HEK293 (cell line): ENCODE results near the gene TTLL11.

Experiments
- CTCF ChIA-PET: fragments of 350-600 bp; formaldehyde crosslinking; extraction: SDS; loops from one replicate; lab custom pipeline; 2021; ENCODE audit warnings: antibody characterized with exemption; lab: Yijun Ruan, JAX
- POLR2A ChIA-PET: fragments of 300-600 bp; formaldehyde crosslinking; extraction: SDS; loops from one replicate; lab custom pipeline; 2020; ENCODE audit warnings: antibody characterized with exemption, inconsistent platforms; lab: Yijun Ruan, JAX
- H3K27ac ChIP-seq: fragments of 200-500 bp; sonication (Bioruptor generic); 2 replicates; pipeline ENCODE4 v1.5.1; 2014; ENCODE audit warnings: low read depth, low read length, control low read depth, inconsistent platforms; ENCODE audit errors: extremely low read depth
- H3K36me3 ChIP-seq, 2 experiments: fragments of 200-500 bp in 1 of 2; sonication (Bioruptor generic) in 1 of 2; 1 replicate in 1 of 2; 2 replicates in 1 of 2; pipeline ENCODE4 v1.5.1; 2014 to 2017; ENCODE audit warnings: inconsistent platforms in 2 of 2, low read length in 2 of 2; ENCODE audit not compliant: control insufficient read depth in 2 of 2, insufficient read depth in 1 of 2
- H3K4me1 ChIP-seq: fragments of 200-500 bp; sonication (Bioruptor generic); 2 replicates; pipeline ENCODE4 v1.5.1; 2014; ENCODE audit warnings: mild to moderate bottlenecking, low read length, inconsistent platforms; ENCODE audit not compliant: control insufficient read depth, insufficient read depth
- H3K4me3 ChIP-seq: 2 replicates; pipeline ENCODE4 v1.5.1; 2011; ENCODE audit warnings: low read depth, mild to moderate bottlenecking, control low read depth, low read length, moderate library complexity
- H3K9me3 ChIP-seq: fragments of 200-500 bp; sonication (Bioruptor generic); 2 replicates; pipeline ENCODE4 v1.5.1; 2014; ENCODE audit warnings: low read depth, low read length, inconsistent platforms; ENCODE audit not compliant: control insufficient read depth, insufficient read depth
- BCL11B ChIP-seq: fragments of 450-650 bp; formaldehyde crosslinking; IDR thresholded peaks from 2 replicates; pipeline ENCODE4 v1.5.1; 2016; ENCODE audit warnings: low read depth, missing biosample characterization, missing genetic modification characterization
- MZF1 ChIP-seq: fragments of 450-650 bp; formaldehyde crosslinking; IDR thresholded peaks from 2 replicates; pipeline ENCODE4 v1.5.1; 2017; ENCODE audit warnings: missing biosample characterization, missing genetic modification characterization, borderline replicate concordance
- SCRT2 ChIP-seq: fragments of 450-650 bp; formaldehyde crosslinking; IDR thresholded peaks from 2 replicates; pipeline ENCODE4 v1.5.1; 2016; ENCODE audit warnings: missing biosample characterization, missing genetic modification characterization
- WT1 ChIP-seq: fragments of 450-650 bp; formaldehyde crosslinking; IDR thresholded peaks from 2 replicates; pipeline ENCODE4 v1.5.1; 2016; ENCODE audit warnings: missing biosample characterization, missing genetic modification characterization
- ZBTB17 ChIP-seq: fragments of 450-650 bp; formaldehyde crosslinking; IDR thresholded peaks from 2 replicates; pipeline ENCODE4 v1.5.1; 2016; ENCODE audit warnings: missing biosample characterization, missing genetic modification characterization
- ZFP37 ChIP-seq: fragments of 450-650 bp; formaldehyde crosslinking; IDR thresholded peaks from 2 replicates; pipeline ENCODE4 v1.5.1; 2016; ENCODE audit warnings: missing biosample characterization, missing genetic modification characterization
- ZNF112 ChIP-seq: fragments of 450-650 bp; formaldehyde crosslinking; IDR thresholded peaks from 2 replicates; pipeline ENCODE4 v1.5.0; 2017; ENCODE audit warnings: missing biosample characterization, missing genetic modification characterization
- ZNF169 ChIP-seq: fragments of 450-650 bp; formaldehyde crosslinking; IDR thresholded peaks from 2 replicates; pipeline ENCODE4 v1.5.1; 2016; ENCODE audit warnings: missing biosample characterization, missing genetic modification characterization
- ZNF19 ChIP-seq: fragments of 450-650 bp; formaldehyde crosslinking; IDR thresholded peaks from 2 replicates; pipeline ENCODE4; 2016; ENCODE audit warnings: missing biosample characterization, missing genetic modification characterization, low read depth
- ZNF223 ChIP-seq: fragments of 450-650 bp; formaldehyde crosslinking; IDR thresholded peaks from 2 replicates; pipeline ENCODE4 v1.5.1; 2016; ENCODE audit warnings: missing biosample characterization, missing genetic modification characterization
- ZNF24 ChIP-seq: fragments of 450-650 bp; formaldehyde crosslinking; IDR thresholded peaks from 2 replicates; pipeline ENCODE4 v1.5.1; 2016; ENCODE audit warnings: missing biosample characterization, missing genetic modification characterization
- ZNF248 ChIP-seq: fragments of 450-650 bp; formaldehyde crosslinking; IDR thresholded peaks from 2 replicates; pipeline ENCODE4 v1.5.1; 2017; ENCODE audit warnings: missing biosample characterization, missing genetic modification characterization
- ZNF585B ChIP-seq: fragments of 450-650 bp; formaldehyde crosslinking; IDR thresholded peaks from 2 replicates; pipeline ENCODE4 v1.5.1; 2016; ENCODE audit warnings: missing biosample characterization, missing genetic modification characterization
- ZNF600 ChIP-seq: fragments of 450-650 bp; formaldehyde crosslinking; IDR thresholded peaks from 2 replicates; pipeline ENCODE4 v1.5.1; 2016; ENCODE audit warnings: missing biosample characterization, missing genetic modification characterization
- ZNF654 ChIP-seq: fragments of 450-650 bp; formaldehyde crosslinking; IDR thresholded peaks from 2 replicates; pipeline ENCODE4 v1.5.1; 2016; ENCODE audit warnings: low read depth, missing biosample characterization, missing genetic modification characterization
- ZNF660 ChIP-seq: fragments of 450-650 bp; IDR thresholded peaks from 2 replicates; pipeline ENCODE4 v1.5.1; 2018; ENCODE audit warnings: missing biosample characterization, mild to moderate bottlenecking, missing genetic modification characterization
- ZNF670 ChIP-seq: fragments of 450-650 bp; formaldehyde crosslinking; IDR thresholded peaks from 2 replicates; pipeline ENCODE4 v1.5.1; 2016; ENCODE audit warnings: missing biosample characterization, missing genetic modification characterization, low read depth
- ZNF776 ChIP-seq: fragments of 450-650 bp; formaldehyde crosslinking; IDR thresholded peaks from 2 replicates; pipeline ENCODE4 v1.5.0; 2017; ENCODE audit warnings: missing biosample characterization, missing genetic modification characterization, borderline replicate concordance
- ZNF777 ChIP-seq: fragments of 450-650 bp; formaldehyde crosslinking; IDR thresholded peaks from 2 replicates; pipeline ENCODE4 v1.5.1; 2017; ENCODE audit warnings: missing biosample characterization, missing genetic modification characterization, borderline replicate concordance
- ZNF785 ChIP-seq: fragments of 450-650 bp; formaldehyde crosslinking; IDR thresholded peaks from 2 replicates; pipeline ENCODE4 v1.5.1; 2016; ENCODE audit warnings: missing biosample characterization, missing genetic modification characterization
- ZNF791 ChIP-seq: fragments of 450-650 bp; formaldehyde crosslinking; IDR thresholded peaks from 2 replicates; pipeline ENCODE4 v1.5.1; 2016; ENCODE audit warnings: missing biosample characterization, missing genetic modification characterization
- ZNF830 ChIP-seq: fragments of 450-650 bp; IDR thresholded peaks from 2 replicates; pipeline ENCODE4 v1.5.0; 2018; ENCODE audit warnings: missing biosample characterization, missing genetic modification characterization, low read depth, mild to moderate bottlenecking, moderate library complexity
- ZSCAN30 ChIP-seq: fragments of 450-650 bp; IDR thresholded peaks from 2 replicates; pipeline ENCODE4 v1.5.1; 2018; ENCODE audit warnings: missing biosample characterization, mild to moderate bottlenecking, missing genetic modification characterization, moderate library complexity
- TF ChIP-seq, protein P1 (sequence below): fragments of 450-650 bp; formaldehyde crosslinking; IDR thresholded peaks from 2 replicates; pipeline ENCODE4 v1.5.1; 2017; ENCODE audit warnings: missing biosample characterization, missing genetic modification characterization
- TF ChIP-seq, protein P2 (sequence below): fragments of 450-650 bp; formaldehyde crosslinking; IDR thresholded peaks from 2 replicates; pipeline ENCODE4 v1.5.1; 2016; ENCODE audit warnings: missing biosample characterization, missing genetic modification characterization
- TF ChIP-seq, protein P3 (sequence below): fragments of 450-650 bp; formaldehyde crosslinking; IDR thresholded peaks from 2 replicates; pipeline ENCODE4 v1.5.1; 2016; ENCODE audit warnings: missing biosample characterization, missing genetic modification characterization
- TF ChIP-seq, protein P4 (sequence below): fragments of 450-650 bp; formaldehyde crosslinking; IDR thresholded peaks from 2 replicates; pipeline ENCODE4 v1.5.1; 2016; ENCODE audit warnings: missing biosample characterization, missing genetic modification characterization

The TTLL11 gene

DNA sequence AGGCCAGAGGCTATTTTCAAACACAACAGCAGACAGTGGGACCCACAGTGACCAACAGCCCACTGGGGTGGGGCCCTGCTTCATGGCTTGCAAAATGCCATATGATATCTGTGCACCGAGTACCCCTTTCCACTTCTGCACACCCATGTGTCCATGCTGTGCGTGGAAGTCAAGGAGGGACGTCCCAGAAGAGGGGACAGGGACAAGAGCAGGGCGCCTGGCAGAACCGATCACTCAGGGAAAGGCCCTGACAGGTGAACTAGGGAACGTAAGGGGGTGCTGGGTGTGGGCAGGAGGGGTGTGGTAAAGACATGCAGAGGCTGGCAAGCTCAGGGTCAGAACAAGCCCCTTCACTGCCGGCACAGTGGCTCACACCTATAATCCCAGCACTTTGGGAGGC, 7.6 kb upstream of the TTLL11 start:
- Histone ChIP-seq H3K9me3 (no peaks in the 10 kb centered on the region), H3K36me3 (no peaks in the 10 kb centered on the region), H3K27ac (no peak overlapping the region), H3K4me1 (no peaks in the 10 kb centered on the region), H3K4me3 (no peak overlapping the region)
- POLR2A ChIA-PET = no interaction called here
- CTCF ChIA-PET = interaction anchor here (0.6 to 4.3 kb wide), 6 partner anchors 16 to 355 kb away, joined by 3 to 59 read pairs (median 3); no protein-coding TSS in a partner anchor
- TF ChIP-seq ZNF670 (tag by site-specific recombination) = no peak
- no peak for TF ChIP-seq ZNF785 (tag by site-specific recombination)
- TF ChIP-seq ZNF660 (tag by site-specific recombination) = no peak
- no peak for TF ChIP-seq ZNF223 (tag by site-specific recombination)
- no peak for TF ChIP-seq SCRT2
- no peak for TF ChIP-seq WT1 (tag by site-specific recombination)
- no peak for TF ChIP-seq ZNF791 (tag by site-specific recombination)
- no peak for TF ChIP-seq ZNF19 (tag by site-specific recombination)
- TF ChIP-seq ZNF777 (tag by site-specific recombination) = no peak
- TF ChIP-seq ZNF169 (tag by site-specific recombination) = no peak
- TF ChIP-seq ZNF830 (tag by site-specific recombination) = no peak
- TF ChIP-seq BCL11B = no peak

DNA sequence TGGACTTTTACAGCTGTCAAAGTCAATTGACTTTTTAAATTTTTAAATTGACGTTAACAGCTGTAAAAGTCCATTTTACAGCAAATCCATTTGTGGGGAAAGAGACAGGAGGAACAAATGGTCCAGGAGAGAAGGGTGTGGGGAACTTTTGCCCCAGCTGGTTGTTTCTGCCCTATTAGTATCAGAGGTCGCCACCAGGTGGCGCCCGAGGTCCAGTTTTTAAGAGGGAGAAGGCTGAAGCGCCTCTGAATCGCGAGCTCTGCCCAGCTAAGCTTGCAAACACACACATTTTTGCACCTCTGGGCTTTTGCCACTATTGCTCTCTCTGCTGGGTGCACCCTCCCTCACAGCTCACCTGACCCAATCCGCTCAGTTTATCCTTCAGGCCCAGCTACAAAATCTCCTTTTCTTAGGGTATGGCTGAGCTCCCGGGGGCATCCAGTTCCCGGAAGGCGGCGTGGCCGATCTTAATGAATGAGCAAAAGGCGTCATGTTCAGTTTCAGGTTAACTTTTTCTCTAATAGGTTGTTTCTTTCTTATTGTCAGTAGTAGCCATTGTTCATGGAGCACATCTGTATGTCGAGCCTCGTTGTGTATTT, 6.3 kb upstream of the TTLL11 start:
- Histone ChIP-seq H3K9me3 (no peaks in the 10 kb centered on the region), H3K4me1 (no peaks in the 10 kb centered on the region), H3K27ac (no peak overlapping the region), H3K36me3 (no peaks in the 10 kb centered on the region), H3K4me3 (no peak overlapping the region)
- POLR2A ChIA-PET = interaction anchor here (1.0 to 1.3 kb wide), 3 partner anchors 23 to 251 kb away, joined by 3 to 5 read pairs (median 4); no protein-coding TSS in a partner anchor
- CTCF ChIA-PET = interaction anchor here (0.6 to 8.5 kb wide), 63 partner anchors 10 to 1291 kb away, joined by 3 to 371 read pairs (median 4); partner anchors contain the start of genes MORN5, MRRF, NDUFA8 and PDCL
- TF ChIP-seq, protein P1, sequence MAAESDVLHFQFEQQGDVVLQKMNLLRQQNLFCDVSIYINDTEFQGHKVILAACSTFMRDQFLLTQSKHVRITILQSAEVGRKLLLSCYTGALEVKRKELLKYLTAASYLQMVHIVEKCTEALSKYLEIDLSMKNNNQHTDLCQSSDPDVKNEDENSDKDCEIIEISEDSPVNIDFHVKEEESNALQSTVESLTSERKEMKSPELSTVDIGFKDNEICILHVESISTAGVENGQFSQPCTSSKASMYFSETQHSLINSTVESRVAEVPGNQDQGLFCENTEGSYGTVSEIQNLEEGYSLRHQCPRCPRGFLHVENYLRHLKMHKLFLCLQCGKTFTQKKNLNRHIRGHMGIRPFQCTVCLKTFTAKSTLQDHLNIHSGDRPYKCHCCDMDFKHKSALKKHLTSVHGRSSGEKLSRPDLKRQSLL = peak; percentile 64; the same call in 1 of the 2 replicates
- TF ChIP-seq ZNF654 (tag by site-specific recombination) (peak; percentile 63), ZNF776 (tag by site-specific recombination) (no peak), ZNF248 (tag by site-specific recombination) (no peak), ZBTB17 (tag by site-specific recombination) (no peak), MZF1 (tag by site-specific recombination) (no peak), ZSCAN30 (tag by site-specific recombination) (no peak), ZNF19 (tag by site-specific recombination) (no peak), ZNF660 (tag by site-specific recombination) (no peak), ZNF24 (no peak), ZNF112 (tag by site-specific recombination) (no peak), ZNF600 (tag by site-specific recombination) (no peak), ZFP37 (tag by site-specific recombination) (no peak), ZNF585B (tag by site-specific recombination) (peak; percentile 51)
- TF ChIP-seq, protein P2, sequence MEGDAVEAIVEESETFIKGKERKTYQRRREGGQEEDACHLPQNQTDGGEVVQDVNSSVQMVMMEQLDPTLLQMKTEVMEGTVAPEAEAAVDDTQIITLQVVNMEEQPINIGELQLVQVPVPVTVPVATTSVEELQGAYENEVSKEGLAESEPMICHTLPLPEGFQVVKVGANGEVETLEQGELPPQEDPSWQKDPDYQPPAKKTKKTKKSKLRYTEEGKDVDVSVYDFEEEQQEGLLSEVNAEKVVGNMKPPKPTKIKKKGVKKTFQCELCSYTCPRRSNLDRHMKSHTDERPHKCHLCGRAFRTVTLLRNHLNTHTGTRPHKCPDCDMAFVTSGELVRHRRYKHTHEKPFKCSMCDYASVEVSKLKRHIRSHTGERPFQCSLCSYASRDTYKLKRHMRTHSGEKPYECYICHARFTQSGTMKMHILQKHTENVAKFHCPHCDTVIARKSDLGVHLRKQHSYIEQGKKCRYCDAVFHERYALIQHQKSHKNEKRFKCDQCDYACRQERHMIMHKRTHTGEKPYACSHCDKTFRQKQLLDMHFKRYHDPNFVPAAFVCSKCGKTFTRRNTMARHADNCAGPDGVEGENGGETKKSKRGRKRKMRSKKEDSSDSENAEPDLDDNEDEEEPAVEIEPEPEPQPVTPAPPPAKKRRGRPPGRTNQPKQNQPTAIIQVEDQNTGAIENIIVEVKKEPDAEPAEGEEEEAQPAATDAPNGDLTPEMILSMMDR (tag by site-specific recombination) = peak; percentile 27; the same call in 1 of the 2 replicates
- TF ChIP-seq, protein P3, sequence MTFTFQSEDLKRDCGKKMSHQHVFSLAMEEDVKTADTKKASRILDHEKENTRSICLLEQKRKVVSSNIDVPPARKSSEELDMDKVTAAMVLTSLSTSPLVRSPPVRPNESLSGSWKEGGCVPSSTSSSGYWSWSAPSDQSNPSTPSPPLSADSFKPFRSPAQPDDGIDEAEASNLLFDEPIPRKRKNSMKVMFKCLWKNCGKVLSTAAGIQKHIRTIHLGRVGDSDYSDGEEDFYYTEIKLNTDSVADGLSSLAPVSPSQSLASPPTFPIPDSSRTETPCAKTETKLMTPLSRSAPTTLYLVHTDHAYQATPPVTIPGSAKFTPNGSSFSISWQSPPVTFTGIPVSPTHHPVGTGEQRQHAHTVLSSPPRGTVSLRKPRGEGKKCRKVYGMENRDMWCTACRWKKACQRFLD (tag by site-specific recombination) = no peak
- TF ChIP-seq, protein P4, sequence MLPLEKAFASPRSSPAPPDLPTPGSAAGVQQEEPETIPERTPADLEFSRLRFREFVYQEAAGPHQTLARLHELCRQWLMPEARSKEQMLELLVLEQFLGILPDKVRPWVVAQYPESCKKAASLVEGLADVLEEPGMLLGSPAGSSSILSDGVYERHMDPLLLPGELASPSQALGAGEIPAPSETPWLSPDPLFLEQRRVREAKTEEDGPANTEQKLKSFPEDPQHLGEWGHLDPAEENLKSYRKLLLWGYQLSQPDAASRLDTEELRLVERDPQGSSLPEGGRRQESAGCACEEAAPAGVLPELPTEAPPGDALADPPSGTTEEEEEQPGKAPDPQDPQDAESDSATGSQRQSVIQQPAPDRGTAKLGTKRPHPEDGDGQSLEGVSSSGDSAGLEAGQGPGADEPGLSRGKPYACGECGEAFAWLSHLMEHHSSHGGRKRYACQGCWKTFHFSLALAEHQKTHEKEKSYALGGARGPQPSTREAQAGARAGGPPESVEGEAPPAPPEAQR = no peak
